VCaP (cell line): ENCODE data around the gene ADORA1.

Experiments used
- H3K27ac ChIP-seq: fragments of 450-650 bp; 2 replicates; pipeline ENCODE4 v1.5.1; 2017
- TF ChIP-seq, protein P1 (sequence below): fragments of 450-650 bp; conservative IDR thresholded peaks from 2 replicates; pipeline ENCODE4 v1.5.1; 2017; ENCODE audit warnings: mild to moderate bottlenecking, moderate library complexity

Gene ADORA1

DNA sequence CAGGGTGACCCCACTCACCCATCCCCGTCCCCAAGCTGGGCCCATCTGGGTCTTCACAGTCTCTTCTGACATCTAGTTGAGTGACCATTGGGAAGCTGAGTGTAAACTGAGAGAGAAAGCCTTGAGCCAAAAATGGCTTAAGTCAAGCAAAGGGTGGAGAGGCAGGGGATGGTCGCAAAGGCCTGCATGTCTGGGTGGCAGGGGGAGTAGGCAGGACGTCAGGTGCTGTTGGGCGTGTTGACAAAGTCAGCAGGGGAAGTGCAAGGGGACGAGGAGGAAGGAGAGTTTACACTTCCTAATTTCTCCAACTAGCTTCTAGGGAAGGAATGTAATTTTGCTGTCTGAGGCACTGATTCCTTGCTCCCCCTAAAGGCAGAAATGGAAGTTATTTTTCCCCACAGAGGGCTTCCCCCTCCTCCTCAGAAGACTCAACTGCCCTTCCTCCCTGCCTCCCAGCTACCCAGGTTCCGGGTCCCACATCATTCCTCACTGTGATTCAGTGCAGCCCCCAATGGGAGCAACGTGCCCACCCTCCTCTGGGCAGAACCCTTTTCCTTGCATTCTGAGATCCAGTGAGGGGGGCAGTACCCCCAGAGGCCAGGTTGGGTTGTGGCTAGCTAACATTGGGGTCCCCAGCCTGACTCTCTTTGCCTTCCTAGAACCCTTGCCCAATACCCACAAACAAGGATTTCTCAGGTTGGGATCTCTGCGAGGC, 1.2 kb upstream of the ADORA1 start:
- TF ChIP-seq, protein P1, sequence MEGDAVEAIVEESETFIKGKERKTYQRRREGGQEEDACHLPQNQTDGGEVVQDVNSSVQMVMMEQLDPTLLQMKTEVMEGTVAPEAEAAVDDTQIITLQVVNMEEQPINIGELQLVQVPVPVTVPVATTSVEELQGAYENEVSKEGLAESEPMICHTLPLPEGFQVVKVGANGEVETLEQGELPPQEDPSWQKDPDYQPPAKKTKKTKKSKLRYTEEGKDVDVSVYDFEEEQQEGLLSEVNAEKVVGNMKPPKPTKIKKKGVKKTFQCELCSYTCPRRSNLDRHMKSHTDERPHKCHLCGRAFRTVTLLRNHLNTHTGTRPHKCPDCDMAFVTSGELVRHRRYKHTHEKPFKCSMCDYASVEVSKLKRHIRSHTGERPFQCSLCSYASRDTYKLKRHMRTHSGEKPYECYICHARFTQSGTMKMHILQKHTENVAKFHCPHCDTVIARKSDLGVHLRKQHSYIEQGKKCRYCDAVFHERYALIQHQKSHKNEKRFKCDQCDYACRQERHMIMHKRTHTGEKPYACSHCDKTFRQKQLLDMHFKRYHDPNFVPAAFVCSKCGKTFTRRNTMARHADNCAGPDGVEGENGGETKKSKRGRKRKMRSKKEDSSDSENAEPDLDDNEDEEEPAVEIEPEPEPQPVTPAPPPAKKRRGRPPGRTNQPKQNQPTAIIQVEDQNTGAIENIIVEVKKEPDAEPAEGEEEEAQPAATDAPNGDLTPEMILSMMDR, result peak; percentile 40
- H3K27ac ChIP-seq, result no peak overlapping the region

DNA sequence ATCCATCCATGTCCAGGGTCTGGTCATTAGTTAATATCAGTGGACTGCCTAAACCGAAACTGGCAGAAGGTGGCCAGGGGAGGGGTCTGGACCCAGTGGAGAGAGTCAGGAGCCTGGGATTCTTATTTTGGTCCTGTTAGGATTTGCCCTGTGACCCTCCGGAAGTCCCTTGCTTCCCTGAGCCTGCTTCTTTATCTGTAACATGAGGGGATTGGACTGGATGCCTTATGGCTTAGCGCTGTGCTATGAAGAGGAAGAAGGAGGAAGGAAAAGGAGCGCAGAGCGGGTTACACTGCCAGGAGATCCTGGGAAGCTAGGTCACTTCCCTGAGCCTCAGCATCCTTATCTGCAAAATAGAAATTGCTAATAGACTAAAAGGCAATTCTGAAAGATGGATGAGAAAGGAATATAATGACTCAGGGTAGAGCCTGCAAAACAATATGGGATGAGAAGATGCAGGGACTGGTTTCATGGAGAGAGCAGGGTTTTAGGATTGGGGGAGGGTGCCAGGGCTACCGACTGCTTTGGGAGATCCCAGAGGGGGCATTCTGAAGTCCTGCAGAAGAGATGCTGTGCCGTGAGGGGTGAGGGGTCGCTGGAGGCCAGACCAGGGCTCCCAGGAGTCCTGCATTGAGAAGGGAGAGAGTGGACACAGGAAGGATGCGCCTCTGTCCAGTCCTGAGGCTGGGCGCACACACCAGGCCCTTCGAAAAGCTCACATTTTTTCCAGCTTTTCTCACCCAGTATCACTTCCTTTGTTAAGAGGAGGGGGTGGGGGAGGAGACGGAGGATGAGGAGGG, 460 bp upstream of the ADORA1 start:
- no peak overlapping the region for H3K27ac ChIP-seq
- TF ChIP-seq, protein P1, result no peak

DNA sequence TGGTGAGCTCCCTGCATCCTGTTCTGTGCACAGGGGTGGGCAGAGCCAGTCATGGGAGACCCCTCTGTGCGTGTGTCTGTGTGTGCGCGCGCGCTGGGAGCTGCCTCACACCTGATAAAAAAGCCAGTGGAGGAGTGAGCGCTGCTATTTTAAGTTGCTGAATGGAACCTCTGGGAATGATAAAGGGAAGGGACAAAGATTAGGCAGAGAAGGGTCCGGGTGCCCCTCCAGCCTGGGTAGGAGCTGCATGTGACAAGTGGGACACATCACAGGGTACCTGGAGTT, 847 bp downstream of the ADORA1 start:
- H3K27ac ChIP-seq, result peak overlapping the region; percentile 33; the same call in 1 of the 2 replicates
- TF ChIP-seq, protein P1, result no peak

DNA sequence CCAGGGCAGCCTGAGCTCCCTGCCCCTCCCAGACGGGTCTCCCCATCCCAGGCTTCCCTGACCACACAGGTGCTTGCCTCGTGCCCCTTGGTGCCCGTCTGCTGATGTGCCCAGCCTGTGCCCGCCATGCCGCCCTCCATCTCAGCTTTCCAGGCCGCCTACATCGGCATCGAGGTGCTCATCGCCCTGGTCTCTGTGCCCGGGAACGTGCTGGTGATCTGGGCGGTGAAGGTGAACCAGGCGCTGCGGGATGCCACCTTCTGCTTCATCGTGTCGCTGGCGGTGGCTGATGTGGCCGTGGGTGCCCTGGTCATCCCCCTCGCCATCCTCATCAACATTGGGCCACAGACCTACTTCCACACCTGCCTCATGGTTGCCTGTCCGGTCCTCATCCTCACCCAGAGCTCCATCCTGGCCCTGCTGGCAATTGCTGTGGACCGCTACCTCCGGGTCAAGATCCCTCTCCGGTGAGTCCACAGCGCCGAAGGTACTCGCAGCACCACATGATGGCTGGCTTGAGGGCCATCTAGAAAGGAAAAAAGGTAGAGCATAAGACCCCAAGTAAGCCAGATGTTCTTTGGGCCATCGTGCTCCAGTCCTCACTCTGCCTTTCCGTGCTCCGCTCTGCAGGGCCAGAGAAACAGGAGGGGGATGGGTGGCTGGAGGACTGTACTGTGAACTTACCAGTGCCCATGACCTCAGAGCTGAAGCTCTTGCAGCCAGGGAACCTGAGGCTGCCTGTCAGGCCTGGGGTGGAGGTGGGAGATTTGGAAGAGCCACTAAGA, 1.4 kb downstream of the ADORA1 start:
- TF ChIP-seq, protein P1, result no peak
- H3K27ac ChIP-seq, result no peak overlapping the region

DNA sequence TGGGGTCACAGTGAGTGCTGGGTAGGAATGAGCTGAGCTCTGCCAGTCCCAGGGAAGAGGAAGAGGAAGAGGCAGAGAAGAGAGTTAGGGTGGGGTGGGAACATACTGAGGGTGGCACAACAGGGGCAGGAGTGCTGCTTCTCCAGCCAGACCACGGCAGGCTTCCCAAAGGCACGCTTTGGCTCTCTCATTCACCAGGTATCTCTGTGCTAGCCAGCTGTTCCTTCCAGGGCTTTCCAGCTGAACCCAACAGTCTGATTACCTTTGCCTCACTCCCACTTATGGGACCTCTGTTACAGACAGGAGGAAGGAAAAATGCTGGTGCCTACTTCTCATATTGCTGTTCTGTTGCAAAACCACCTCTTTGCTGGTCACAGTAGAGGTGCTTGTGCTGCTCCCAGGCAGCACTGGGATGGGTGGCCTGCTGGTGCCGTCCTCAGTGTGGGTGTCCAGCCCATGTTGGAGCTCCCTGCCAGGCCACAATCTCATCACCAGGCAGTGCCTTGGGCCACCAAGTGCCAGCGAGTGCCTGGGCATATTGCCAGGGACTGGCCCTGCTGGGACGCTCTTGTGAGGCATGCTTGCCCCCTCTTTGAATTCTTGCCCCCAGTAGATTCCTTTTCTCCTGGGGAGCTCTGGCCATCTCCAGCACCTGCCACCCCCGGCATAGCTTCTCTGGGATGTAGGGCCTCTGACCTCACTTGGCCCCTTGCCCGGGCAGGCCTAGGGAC, 2.1 kb downstream of the ADORA1 start:
- TF ChIP-seq, protein P1, result no peak
- no peak overlapping the region for H3K27ac ChIP-seq

DNA sequence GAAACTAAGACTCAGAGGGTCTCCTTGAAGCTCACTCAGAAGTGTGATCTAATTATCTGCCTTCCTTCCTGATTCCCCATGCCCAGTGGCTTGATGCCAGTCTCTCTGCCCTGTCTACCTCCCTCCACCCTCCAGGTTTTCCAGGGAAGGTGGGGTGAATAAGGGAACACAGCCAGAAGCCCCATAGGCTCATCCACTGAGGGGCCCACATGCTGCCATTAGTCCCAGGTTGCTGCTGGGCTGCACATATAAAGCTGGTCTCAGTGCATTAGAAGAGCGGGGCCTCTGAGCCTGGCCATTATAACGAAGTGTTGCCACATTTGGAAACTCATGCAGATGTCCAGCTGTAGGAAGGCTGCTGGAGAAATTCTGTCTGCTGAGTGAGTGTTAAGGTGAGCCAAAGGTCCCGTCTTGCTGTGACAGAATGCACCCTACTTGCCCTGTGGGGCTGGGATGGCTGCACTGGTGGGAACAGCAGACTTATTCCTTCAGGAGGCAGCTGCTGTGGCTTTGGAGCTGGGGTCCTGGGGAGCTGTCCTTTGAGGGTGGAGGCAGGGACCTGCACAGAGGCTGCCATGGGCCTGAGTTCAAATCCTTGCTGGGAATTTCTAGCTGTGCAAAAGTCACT, 2.9 kb downstream of the ADORA1 start:
- H3K27ac ChIP-seq, result no peak overlapping the region
- TF ChIP-seq, protein P1, result no peak
